ENCODE measurements around the gene BBIP1. TPM values are rescaled to one million over a fixed set of nuclear protein-coding genes. Genes with fewer than 3 reads are reported as not detected.
A peak's percentile ranks its signal among the peaks of the same experiment; 100 is the strongest.
"Not testable (repeated sequence)": the region's sequence is repeated elsewhere in the genome, so short reads cannot be mapped to it uniquely, and the experiment has no call there.

BBIP1 gene
- total RNA-seq, 1 experiment from 2014 or later = 19.0 TPM

GRCh38 chr10:110867807-110868465 is 51.0 kb downstream of the BBIP1 start (continued):
- TF ChIP-seq AR (CRISPR knock-in tag; IDR thresholded peaks at IDR 0.05) (no peak), MXD4 (CRISPR knock-in tag; IDR thresholded peaks at IDR 0.05; ENCODE audit: borderline replicate concordance) (no peak)

GRCh38 chr10:110867011-110867806 is 51.8 kb downstream of the BBIP1 start:
- H3K9me3 Mint-ChIP-seq; ATAC-seq; H3K36me3 Mint-ChIP-seq; H3K27me3 Mint-ChIP-seq (ENCODE audit: low read depth); DNase-seq (ENCODE audit: low spot score); POLR2A ChIA-PET; H3K4me3 Mint-ChIP-seq: not testable (repeated sequence)
- Mint-ChIP-seq H3K4me1 (peaks cover 28% of the 10 kb centered on the region), H3K27ac (0 out of 2 replicates have a peak overlapping the region, but pooled peaks have one; percentile 55)
- CTCF ChIA-PET = interaction anchor here (1.1 kb wide), 1 partner anchor 52 kb away, joined by 3 read pairs; the partner anchor contains the start of gene BBIP1

GRCh38 chr10:110865809-110866482 is 53.0 kb downstream of the BBIP1 start:
- Mint-ChIP-seq H3K4me1 (peaks cover 24% of the 10 kb centered on the region), H3K27ac (no peak overlapping the region), H3K4me3 (no peak overlapping the region), H3K9me3 (no peaks in the 10 kb centered on the region), H3K36me3 (no peaks in the 10 kb centered on the region), H3K27me3 (ENCODE audit: low read depth) (no peaks in the 10 kb centered on the region)
- DNase-seq (ENCODE audit: low spot score) (no peak), ATAC-seq (peak; percentile 33; the same call in 1 of the 2 replicates)
- no peak for TF ChIP-seq ZNF532 (CRISPR knock-in tag; IDR thresholded peaks at IDR 0.05; ENCODE audit: borderline replicate concordance)
- no peak for TF ChIP-seq ZNF219 (CRISPR knock-in tag; IDR thresholded peaks at IDR 0.05; ENCODE audit: borderline replicate concordance)
- TF ChIP-seq NR2C2 (CRISPR knock-in tag; IDR thresholded peaks at IDR 0.05) = no peak
- ChIA-PET CTCF (no interaction called here), POLR2A (no interaction called here)

GRCh38 chr10:110865186-110865808 is 53.7 kb downstream of the BBIP1 start:
- Mint-ChIP-seq H3K4me1 (peaks cover 17% of the 10 kb centered on the region), H3K36me3 (no peaks in the 10 kb centered on the region), H3K27ac (no peak overlapping the region), H3K9me3 (no peaks in the 10 kb centered on the region), H3K27me3 (ENCODE audit: low read depth) (no peaks in the 10 kb centered on the region), H3K4me3 (no peak overlapping the region)
- no peak for DNase-seq (ENCODE audit: low spot score)
- CTCF ChIA-PET = no interaction called here
- POLR2A ChIA-PET = no interaction called here
- ATAC-seq = no peak
- TF ChIP-seq SMAD3 (CRISPR knock-in tag; IDR thresholded peaks at IDR 0.05; ENCODE audit: borderline replicate concordance) (no peak), ZNF423 (CRISPR knock-in tag; IDR thresholded peaks at IDR 0.05) (no peak), RORB (CRISPR knock-in tag; IDR thresholded peaks at IDR 0.05) (no peak), PRDM15 (CRISPR knock-in tag; IDR thresholded peaks at IDR 0.05) (no peak), NFYB (CRISPR knock-in tag; conservative IDR thresholded peaks at IDR 0.05; ENCODE audit: low read depth) (no peak), USF2 (CRISPR knock-in tag; IDR thresholded peaks at IDR 0.05) (no peak), KAT7 (CRISPR knock-in tag; IDR thresholded peaks at IDR 0.05; ENCODE audit: borderline replicate concordance) (no peak), ATF1 (CRISPR knock-in tag; IDR thresholded peaks at IDR 0.05) (no peak), CREM (CRISPR knock-in tag; IDR thresholded peaks at IDR 0.05) (no peak), NFATC4 (CRISPR knock-in tag; IDR thresholded peaks at IDR 0.05) (no peak)
